Inflammatory macrophage treated with lipopolysaccharide for 1 hour (primary cell): ENCODE measurements around the gene PPARD.
"Not testable (repeated sequence)": the region's sequence is repeated elsewhere in the genome, so short reads cannot be mapped to it uniquely, and the experiment has no call there.

Experiments
- DNase-seq, 2 donors: peaks; one replicate each; pipeline ENCODE4 v3.0.0-alpha.2; 2020 to 2022

PPARD gene

DNA sequence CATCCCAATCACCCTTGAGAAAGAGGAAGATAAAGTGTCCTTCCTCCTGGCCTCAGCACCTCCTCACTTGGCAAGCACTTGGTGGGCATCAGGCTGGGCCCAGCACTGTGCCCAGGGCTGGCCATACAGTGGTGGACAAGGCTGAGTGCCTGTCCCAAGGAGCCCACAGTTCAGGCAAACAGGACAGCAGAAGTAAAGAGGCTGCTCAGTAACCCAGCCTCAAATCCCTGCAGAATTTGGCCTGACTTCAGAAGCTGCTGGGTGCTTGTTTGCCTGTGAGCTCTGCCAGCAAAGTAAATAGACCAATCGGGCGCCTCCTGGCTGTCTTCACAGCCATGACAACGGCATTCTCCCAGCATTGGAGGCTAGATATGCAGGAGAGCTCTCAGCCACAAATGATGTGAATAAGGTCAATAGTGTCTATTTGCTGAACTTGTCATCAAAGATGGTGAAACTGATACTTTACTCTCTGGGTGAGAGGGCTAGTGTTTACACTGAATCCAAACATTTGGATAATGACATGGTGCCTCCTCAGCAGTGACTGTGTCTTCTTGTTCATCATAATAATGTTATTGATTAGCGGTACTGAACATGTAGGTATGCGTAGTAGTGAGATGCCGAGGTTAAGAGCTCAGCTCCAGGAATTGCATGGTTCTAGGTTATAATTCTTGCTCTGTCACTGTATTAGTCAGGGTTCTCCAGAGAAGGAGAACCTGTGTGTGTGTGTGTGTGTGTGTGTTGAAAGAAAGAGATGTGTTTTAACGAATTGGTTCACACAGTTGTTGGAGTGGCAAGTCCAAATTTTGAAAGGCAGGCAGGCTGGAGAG lies 72.9 kb downstream of the PPARD start:
- peak; percentile 26 to 63 for DNase-seq

DNA sequence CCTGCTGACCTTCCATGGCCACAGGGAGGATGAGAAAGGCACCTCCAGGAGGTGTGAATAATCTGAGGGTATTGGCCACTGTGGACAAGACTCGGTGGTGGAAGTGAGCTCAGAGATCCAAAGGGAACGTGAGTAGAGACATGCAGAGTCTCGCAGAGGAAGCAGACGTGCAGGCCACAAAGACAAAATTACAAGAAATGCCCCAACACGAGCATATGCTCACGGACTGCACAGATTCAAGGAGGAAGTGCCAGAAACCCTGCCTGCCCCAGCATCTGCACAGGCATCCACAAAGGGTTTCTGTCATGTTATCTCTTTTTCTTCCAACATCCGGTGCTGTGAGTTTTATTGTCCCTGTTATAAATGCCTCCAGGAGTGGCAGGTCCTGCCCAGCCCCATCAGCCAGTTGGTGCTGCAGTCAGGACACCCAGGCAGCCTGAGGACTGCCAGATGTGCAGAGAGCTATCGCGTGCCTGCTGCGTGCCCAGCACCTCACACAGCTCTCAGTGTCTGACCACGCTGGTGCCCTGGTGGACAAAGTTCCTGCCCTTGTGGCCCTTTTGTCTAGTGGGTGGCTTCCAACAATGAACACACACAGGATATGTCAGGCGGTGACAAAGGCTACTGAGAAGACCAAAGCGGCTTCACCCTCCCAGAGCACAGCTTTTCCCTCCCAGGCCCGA lies 75.8 kb downstream of the PPARD start:
- DNase-seq = peak; percentile 24 to 30

DNA sequence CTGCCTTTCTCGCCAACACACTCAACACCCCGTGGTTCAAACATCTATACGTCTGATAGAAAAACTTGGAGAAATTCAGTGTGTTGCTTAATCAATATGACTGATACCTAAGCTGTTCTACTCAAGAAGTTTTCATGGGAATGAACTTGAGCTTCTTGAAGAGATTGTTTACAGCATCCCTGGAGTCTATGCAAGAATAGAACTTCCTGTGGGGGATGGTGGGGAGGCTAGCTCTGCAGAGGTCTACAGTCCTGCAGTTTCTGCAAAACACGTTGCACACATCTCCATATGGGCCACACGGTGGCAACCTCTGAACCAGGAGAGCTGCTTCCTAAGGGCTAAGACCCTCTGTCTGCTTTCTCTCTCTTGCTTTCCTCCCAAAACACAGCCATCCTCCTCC lies 77.1 kb downstream of the PPARD start:
- DNase-seq = no peak

DNA sequence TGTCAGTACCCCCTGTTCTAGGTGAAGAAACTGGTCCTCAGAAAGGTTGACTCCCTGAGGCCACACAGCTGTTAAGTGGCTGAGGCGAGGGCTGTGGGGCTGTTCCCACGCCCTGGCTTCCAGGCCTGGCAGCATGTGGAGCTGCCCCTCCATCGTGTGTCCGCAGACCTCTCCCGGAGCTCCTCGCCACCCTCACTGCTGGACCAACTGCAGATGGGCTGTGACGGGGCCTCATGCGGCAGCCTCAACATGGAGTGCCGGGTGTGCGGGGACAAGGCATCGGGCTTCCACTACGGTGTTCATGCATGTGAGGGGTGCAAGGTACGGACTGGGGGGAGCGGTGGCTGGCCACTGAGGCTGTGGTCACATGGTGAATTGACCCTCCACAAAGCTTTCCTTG lies 77.6 kb downstream of the PPARD start:
- no peak for DNase-seq

DNA sequence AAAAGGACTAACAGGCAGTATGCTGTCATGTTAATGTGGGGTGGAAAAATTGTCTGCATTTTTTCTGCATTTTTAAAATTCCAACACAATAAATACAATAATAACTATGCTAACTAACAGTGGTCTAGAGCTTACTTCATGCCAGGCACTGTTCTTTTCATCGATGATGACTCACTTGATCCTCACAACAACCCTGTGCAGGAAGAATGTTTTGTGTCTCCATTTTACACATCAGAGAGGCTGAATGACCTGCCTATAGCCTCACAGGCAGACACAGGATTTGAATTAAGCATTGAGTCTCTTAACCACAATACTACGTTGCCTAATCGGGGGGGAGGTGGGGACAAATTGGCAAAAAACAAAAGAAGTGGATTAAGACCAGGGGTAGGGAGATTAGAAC lies 82.9 kb downstream of the PPARD start:
- DNase-seq = no peak

DNA sequence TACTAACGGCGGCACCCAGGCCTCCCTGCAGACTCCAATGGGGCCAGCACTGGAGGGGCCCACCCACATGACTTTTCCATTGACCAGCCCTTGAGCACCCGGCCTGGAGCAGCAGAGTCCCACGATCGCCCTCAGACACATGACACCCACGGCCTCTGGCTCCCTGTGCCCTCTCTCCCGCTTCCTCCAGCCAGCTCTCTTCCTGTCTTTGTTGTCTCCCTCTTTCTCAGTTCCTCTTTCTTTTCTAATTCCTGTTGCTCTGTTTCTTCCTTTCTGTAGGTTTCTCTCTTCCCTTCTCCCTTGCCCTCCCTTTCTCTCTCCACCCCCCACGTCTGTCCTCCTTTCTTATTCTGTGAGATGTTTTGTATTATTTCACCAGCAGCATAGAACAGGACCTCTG lies 83.7 kb downstream of the PPARD start:
- peak; percentile 40 to 56 for DNase-seq

DNA sequence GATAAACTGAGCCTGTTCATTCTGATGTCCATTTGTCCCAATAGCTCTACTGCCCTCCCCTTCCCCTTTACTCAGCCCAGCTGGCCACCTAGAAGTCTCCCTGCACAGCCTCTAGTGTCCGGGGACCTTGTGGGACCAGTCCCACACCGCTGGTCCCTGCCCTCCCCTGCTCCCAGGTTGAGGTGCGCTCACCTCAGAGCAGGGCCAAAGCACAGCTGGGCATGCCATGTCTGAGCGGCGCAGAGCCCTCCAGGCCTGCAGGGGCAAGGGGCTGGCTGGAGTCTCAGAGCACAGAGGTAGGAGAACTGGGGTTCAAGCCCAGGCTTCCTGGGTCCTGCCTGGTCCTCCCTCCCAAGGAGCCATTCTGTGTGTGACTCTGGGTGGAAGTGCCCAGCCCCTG lies 85.1 kb downstream of the PPARD start:
- DNase-seq = no peak

DNA sequence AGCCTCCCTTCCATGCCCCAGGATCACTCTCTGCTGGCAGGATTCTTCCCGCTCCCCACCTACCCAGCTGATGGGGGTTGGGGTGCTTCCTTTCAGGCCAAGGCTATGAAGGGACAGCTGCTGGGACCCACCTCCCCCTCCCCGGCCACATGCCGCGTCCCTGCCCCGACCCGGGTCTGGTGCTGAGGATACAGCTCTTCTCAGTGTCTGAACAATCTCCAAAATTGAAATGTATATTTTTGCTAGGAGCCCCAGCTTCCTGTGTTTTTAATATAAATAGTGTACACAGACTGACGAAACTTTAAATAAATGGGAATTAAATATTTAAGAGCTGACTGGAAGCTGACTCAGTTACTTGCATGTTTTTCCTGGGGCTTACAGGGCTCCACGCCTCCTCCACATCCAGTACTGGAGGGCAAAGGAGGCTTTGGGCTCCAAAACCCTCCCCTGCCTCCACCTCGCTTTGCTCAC lies 85.5 kb downstream of the PPARD start:
- DNase-seq = no peak

DNA sequence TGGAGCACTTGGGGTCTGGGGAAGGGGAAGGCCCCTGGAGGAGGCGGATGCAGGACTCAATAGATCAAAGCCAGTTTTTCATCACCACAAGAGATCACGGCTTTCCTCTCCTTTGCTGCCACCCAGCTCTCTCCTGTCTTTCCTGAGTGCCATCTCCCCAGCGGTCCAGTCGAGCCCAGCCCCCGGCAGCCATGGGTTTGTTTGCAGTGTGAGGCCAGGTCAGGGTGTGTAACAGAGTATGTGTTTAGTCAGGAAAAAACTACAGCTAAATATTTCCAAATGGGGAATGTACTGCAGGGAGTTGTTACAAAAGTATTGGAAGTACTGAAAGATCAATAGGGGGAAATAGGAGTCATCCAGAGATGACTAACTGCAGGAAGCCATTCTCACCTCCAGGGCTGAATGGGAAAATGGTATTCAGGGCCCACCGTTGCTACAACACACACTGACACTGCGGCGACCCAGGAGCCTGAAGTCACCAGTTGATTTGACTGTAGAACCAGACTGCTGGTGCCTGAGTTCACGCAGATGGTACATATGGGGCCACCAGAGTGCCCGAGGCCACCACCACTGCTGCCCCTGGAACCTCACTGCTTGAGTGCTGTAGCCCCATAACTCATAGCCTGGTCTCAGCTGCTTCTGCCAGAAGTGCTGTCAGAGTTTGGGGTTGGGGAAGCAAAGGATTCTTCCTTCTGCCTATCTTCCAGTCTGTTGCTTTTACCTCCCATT lies 86.2 kb downstream of the PPARD start:
- no peak for DNase-seq

DNA sequence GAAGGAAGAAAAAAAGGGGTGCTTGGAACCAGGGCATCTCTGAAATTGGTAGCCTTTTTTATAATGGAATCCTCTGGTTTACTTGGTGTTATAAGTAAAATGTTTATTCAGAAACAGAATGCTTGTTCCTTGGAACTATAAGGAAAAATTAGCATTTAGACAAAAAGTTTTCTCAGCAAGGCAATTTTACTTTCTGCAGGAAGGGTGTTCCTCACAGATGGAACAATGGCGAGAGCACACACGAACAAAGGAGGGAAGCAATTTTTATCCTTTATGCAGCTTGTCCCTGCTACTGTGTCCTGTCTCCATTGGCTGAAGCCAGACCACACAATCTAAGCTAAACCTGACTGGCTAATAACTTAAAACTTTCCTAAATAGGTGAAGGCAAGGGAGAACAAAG lies 87.1 kb downstream of the PPARD start:
- no peak for DNase-seq

DNA sequence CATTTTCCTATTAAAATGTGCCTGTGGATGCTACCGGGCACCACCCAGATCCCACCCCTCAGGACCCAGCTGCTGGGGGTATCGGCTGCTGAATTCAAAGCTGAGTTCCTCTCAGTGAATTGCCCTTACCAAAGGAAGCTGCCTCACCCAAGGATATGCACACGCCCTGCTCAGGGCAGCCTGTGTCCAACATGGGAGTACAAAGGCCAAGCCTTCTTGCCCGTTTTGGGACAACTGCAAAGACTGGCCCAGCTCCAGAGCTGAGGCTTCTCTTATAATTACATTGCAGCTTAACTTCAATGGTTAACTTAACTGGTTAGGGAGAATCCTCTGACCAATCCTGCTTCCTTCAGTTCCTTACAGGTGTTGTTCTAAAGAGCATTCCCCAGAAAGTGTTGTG lies 89.9 kb downstream of the PPARD start:
- DNase-seq = no peak

DNA sequence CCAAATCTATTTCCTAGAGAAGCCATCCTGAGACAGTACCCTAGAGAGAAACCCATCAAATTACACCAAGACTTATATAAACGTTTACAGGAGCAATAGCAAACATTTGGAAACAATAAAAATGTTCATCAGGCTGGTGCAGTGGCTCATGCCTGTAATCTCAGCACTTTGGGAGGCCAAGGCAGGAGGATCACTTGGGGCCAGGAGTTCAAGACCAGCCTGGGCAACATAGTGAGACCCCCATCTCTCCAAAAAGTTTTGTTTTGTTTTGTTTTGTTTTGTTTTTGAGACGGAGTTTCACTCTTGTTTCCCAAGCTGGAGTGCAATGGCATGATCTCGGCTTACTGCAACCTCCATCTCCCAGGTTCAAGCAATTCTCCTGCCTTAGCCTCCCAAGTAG lies 90.3 kb downstream of the PPARD start:
- not testable (repeated sequence) for DNase-seq

DNA sequence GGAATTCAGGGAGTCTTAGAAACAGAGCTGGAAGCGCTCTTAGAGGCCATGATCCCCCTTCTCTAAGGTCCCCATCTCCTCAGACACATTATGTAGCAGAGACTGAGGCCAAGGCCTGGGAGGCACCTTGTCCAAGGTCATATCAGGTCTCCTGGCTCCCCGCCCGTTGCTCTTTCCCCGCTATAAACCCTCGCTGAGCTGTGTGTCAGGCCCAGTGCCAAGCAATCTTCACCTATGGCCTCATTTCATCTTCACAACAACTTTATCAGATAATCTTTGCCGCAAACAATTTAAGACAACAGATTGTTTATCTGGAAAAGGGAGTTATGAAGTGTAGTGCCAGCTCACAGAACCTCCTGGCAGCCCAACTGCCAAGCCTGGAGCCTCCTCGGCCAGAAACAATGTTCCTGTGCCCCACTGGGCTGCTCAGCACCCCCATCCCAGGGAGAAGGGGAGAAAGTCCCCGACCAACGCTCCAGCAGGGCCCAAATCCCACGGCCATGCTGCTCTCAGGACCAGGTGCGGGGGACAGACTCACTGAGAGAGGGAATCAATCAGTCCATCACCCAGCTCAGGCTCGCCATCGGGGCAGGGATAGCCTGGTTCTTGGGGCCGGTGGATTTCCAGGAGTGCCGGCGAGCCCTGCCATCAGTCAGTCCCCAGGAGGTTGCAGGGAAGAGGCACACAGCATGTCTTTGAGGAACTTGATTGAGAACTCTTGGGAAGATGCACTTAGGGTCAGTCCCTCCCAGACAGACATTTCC lies 92.9 kb downstream of the PPARD start:
- no peak for DNase-seq

DNA sequence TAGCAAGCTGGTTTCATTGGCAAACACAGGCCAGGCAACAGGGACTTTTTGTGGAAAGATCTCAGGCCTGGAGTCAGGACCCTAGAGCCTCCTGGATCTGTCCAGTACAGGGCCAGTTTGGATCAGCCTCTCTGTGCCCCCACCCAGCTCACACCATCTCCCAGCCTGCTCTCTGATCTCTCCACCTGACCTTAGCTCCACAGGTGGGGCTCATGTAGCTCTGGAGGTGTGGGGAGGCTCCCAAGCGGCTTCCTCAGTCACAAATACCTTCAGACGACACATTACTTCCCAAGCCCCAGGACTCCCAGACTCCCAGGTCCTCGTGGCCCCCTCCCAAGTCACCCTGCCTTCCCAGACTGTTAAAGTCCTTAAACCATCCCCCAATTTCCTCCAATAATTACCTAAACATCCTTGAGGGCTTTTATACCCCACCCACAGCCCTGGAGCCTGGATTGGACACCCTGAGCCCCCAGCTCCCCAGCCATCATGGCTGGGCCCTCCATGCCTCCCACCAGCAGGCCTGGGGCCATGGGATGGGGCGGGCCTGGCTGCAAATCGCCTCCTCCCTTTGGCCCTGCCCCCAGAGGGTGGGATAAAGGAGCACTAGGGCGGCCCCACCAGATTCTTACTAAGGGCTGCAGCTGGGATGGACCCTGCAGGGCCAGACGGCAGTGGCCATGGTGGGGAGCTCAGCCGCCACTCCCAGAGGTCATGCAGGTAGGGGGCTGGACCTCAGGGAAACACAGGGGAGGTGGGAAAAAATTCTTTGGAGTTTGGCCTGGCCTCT lies 93.9 kb downstream of the PPARD start:
- DNase-seq = no peak

DNA sequence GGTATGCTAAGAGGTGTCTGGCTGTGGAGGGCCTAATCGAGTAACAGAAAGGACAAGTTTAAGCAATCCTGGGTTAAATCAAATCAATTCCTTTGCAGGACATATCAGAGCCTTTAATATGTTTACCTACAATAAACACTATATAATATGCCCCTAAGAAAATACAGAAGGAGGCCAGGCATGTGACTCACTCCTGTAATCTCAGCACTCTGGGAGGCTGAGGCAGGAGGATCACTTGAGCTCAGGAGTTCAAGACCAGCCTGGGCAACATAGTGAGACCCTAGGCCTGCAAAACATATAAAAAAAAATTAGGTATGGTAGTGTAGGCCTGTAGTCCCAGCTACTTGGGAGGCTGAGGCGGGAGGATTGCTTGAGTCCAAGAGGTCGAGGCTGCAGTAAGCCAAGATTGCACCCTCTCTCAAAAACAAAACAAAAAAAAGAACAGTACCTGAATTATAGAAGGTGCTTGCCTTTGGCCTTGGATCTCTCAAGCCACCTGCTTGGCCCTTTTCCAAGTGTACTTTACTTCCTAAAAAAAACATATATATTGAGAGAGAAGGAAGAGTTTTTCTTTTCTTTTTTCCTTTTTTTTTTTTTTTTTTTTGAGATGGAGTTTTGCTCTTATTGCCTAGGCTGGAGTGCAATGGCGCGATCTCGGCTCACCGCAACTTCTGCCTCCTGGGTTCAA lies 96.2 kb downstream of the PPARD start:
- DNase-seq = not testable (repeated sequence)

DNA sequence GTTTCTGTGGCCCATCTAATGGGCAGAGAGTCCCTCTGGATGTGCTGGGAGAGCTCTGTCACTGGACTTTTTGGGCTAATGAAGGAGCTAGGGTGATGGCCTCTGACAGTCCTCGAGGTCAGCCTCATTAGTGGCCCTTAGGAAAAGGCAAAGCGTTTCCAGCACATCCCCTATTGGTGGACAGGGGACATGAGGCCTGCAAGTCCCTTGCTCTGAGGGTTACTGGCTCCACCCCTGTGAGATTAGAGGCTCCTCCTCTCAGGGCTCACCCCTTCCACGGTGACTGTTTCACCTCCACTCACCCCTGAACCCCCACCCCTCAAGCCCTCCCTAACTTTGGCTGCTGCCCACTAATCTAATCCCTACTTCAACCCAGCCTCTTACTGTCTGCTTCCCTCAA lies 97.0 kb downstream of the PPARD start:
- DNase-seq = no peak

DNA sequence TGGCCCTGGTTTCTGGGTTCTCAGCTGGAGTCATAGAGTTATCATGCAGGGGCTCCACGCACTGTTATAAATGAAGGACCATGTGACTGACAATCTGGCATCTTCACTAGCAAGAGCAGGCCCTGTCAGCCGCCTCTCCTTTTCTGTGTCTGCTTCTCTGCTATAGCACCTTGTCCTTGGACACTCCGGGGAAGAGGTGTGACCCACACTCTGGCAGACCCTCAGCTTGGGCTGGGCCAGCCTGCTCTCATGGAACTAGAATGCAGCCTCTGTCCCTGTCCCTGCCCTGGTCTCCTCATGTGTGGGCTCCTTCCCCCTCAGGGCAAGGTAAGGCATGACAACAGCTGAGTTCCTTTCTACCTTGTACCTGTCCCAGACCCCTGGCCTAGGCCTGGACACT lies 98.8 kb downstream of the PPARD start:
- DNase-seq = no peak

DNA sequence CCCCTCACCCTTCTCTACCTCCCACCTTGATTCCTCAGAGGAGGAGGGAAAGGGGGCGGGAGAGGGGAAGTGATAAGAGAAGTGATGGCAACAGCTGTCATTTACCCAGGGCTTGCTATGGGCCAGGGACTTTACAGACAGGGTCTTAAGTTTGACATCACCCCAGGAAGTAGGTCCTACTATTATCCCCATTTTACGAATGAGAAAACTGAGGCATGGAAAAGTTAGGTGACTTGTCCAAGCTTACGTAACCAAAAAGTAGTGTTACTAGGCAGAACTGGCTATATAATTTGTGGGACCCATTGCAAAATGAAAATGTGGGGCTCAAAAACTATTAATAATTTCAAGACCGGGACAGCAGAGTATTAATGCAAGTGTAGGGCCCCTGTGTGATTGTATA lies 99.3 kb downstream of the PPARD start:
- no peak for DNase-seq

DNA sequence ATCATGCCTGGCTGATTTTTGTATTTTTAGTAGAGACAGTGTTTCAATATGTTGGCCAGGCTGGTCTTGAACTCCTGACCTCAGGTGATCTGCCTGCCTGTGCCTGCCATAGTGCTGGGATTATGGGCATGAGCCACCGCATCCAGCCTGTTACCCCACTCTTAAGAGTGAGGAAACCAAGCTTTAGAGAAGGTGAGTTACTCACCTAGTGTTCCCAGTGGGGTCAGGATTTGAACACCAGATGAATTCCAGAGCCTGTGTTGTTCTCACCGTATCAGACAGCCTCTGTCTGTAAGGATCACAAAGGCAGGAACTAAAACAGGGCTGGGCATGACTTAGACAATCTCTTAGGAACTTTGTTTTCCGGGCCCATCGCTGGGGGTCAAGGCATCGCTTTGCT lies 100.3 kb downstream of the PPARD start:
- DNase-seq = no peak

DNA sequence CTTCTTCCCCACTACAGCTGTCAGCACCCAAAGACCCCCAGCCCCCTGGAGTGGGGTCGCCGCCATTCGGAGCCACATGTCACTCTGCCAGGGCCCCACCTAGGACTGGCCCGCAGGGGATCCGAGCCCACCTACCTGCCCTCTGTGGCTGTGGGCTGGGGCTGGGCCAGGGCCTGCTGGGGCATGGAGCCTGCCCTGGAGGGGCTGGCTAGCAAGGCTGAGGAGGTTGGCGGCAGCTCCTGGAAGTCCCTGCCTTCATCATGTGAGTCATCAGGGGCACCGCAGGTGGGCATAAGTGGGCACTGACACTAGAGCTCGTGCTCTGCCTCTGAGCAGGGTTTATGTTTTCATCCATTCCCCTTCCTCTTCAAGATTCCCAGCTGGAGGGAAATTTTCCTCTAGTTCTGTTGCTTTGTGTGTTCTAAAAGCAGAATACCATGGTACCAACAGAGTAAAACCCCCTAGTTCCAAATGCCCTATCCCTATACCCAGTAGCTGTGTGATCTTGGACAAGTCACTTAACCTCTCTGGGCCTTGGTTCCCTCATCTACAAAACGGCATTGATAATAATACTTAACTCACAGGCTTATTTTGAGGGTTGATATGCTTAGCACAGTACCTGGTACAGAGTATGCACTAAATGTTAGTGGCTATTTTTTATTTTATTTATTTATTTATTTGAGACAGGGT lies 101.1 kb downstream of the PPARD start:
- DNase-seq = no peak

DNA sequence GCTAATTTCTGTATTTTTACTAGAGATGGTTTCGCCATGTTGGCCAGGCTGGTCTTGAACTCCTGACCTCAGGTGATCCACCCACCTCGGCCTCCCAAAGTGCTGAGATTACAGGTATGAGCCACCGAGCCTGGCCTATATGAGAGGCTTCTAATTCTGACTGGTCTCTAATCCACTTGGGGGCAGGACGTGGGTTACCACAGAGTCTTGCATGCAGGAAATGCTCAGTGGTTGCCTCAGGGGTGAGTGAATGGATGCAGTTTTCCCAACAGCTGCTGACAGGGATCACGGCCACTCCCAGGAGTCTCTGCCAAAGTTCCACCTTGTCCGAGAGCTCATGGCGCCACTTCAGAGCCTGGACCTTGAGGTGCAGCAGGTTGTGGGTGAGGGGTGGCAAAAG lies 103.3 kb downstream of the PPARD start:
- DNase-seq = no peak
